Mesenchymal stem cell (in vitro differentiated cells and primary cell): ENCODE measurements around the gene SMIM20.
A peak's percentile ranks its signal among the peaks of the same experiment; 100 is the strongest.

Experiments used
- DNase-seq: peaks from one replicate; pipeline ENCODE4 v3.0.0-alpha.2; 2013
- H2AFZ ChIP-seq: one replicate; pipeline ENCODE4 v1.6.1; 2013; ENCODE audit warnings: low read depth, mild to moderate bottlenecking, control low read depth, inconsistent platforms, low read length, moderate library complexity
- H2AK5ac ChIP-seq: 2 replicates; pipeline ENCODE4 v1.6.1; 2013; ENCODE audit warnings: low read length, moderate library complexity, mild to moderate bottlenecking, inconsistent platforms; ENCODE audit not compliant: severe bottlenecking
- H2BK120ac ChIP-seq: one replicate; pipeline ENCODE4 v1.6.1; 2013; ENCODE audit warnings: low read depth, mild to moderate bottlenecking, inconsistent platforms, low read length, moderate library complexity
- H2BK12ac ChIP-seq, 2 experiments: one replicate each; pipeline ENCODE4 v1.6.1; 2013; ENCODE audit warnings: inconsistent platforms in 2 of 2, low read length in 2 of 2, mild to moderate bottlenecking in 2 of 2, moderate library complexity in 2 of 2, control low read depth in 1 of 2
- H2BK15ac ChIP-seq: one replicate; pipeline ENCODE4 v1.6.1; 2013; ENCODE audit warnings: mild to moderate bottlenecking, low read depth, inconsistent platforms; ENCODE audit not compliant: poor library complexity, severe bottlenecking
- H2BK5ac ChIP-seq: 2 replicates; pipeline ENCODE4 v1.6.1; 2013; ENCODE audit warnings: low read depth, mild to moderate bottlenecking, low read length, control low read depth, inconsistent platforms; ENCODE audit not compliant: poor library complexity, severe bottlenecking
- H3K14ac ChIP-seq, 2 experiments: one replicate each; pipeline ENCODE4 v1.6.1; 2013; ENCODE audit warnings: inconsistent platforms in 2 of 2, low read length in 2 of 2, control low read depth in 1 of 2, mild to moderate bottlenecking in 1 of 2, moderate library complexity in 1 of 2
- H3K18ac ChIP-seq, 2 experiments: one replicate each; pipeline ENCODE4 v1.6.1; 2013; ENCODE audit warnings: inconsistent platforms in 2 of 2, low read length in 2 of 2, control low read depth in 1 of 2, low read depth in 1 of 2, mild to moderate bottlenecking in 1 of 2
- H3K23ac ChIP-seq, 2 experiments: one replicate each; pipeline ENCODE4 v1.6.1; 2013; ENCODE audit warnings: inconsistent platforms in 2 of 2, low read length in 2 of 2, mild to moderate bottlenecking in 2 of 2, moderate library complexity in 2 of 2, control low read depth in 1 of 2
- H3K27ac ChIP-seq: 2 replicates; pipeline ENCODE4 v1.5.1; 2013; ENCODE audit warnings: mild to moderate bottlenecking, moderate library complexity, low read length, control low read depth, inconsistent platforms; ENCODE audit not compliant: poor library complexity, severe bottlenecking
- H3K27me3 ChIP-seq, 2 experiments: 2 replicates each; pipeline versions ENCODE4 v1.6.1 to v1.7.0; 2013; ENCODE audit warnings: low read length in 2 of 2, mild to moderate bottlenecking in 2 of 2, moderate library complexity in 2 of 2, control low read depth in 1 of 2, inconsistent platforms in 1 of 2; ENCODE audit not compliant: control insufficient read depth in 1 of 2, insufficient read depth in 1 of 2
- H3K36me3 ChIP-seq, 2 experiments: 2 replicates each; pipeline versions ENCODE4 v1.6.1 to v1.7.0; 2013; ENCODE audit warnings: low read length in 2 of 2, control low read depth in 1 of 2, inconsistent platforms in 1 of 2, low read depth in 1 of 2, mild to moderate bottlenecking in 1 of 2; ENCODE audit not compliant: insufficient read depth in 2 of 2, control insufficient read depth in 1 of 2
- H3K4ac ChIP-seq, 2 experiments: one replicate each; pipeline ENCODE4 v1.6.1; 2013; ENCODE audit warnings: inconsistent platforms in 2 of 2, low read length in 2 of 2, mild to moderate bottlenecking in 2 of 2, moderate library complexity in 2 of 2, control low read depth in 1 of 2, low read depth in 1 of 2
- H3K4me1 ChIP-seq: 2 replicates; pipeline ENCODE4 v1.6.1; 2013; ENCODE audit warnings: low read depth, low read length, control low read depth; ENCODE audit not compliant: control insufficient read depth, insufficient read depth
- H3K4me2 ChIP-seq: 2 replicates; pipeline ENCODE4 v1.6.1; 2013; ENCODE audit warnings: low read length, mild to moderate bottlenecking, inconsistent platforms; ENCODE audit not compliant: poor library complexity, severe bottlenecking
- H3K4me3 ChIP-seq, 2 experiments: 2 replicates each; pipeline versions ENCODE4 v1.5.1 to v1.7.0; 2013; ENCODE audit warnings: low read length in 2 of 2, mild to moderate bottlenecking in 2 of 2, control low read depth in 1 of 2, low read depth in 1 of 2; ENCODE audit not compliant: insufficient read depth in 1 of 2
- H3K79me1 ChIP-seq: replicated peaks from 2 replicates; pipeline ENCODE4 v1.6.1; 2013; ENCODE audit warnings: mild to moderate bottlenecking, control low read depth, low read length, inconsistent platforms; ENCODE audit not compliant: poor library complexity, severe bottlenecking
- H3K9ac ChIP-seq: 2 replicates; pipeline ENCODE4 v1.7.0; 2013; ENCODE audit warnings: mild to moderate bottlenecking, low read length, moderate library complexity
- H3K9me3 ChIP-seq: 2 replicates; pipeline ENCODE4 v1.7.0; 2013; ENCODE audit warnings: mild to moderate bottlenecking, low read length; ENCODE audit not compliant: control insufficient read depth
- H4K8ac ChIP-seq: one replicate; pipeline ENCODE4 v1.6.1; 2013; ENCODE audit warnings: inconsistent platforms, mild to moderate bottlenecking, low read length, moderate library complexity
- H4K91ac ChIP-seq: one replicate; pipeline ENCODE4 v1.6.1; 2013; ENCODE audit warnings: mild to moderate bottlenecking, low read length, inconsistent platforms
- WGBS: methylation state at CpG from one replicate; pipeline ENCODE4 v1.1.7; 2013; ENCODE audit warnings: mixed read lengths; 5-methylcytosine and 5-hydroxymethylcytosine counted together

The SMIM20 gene

GRCh38 chr4:25901030-25901430 is 13.0 kb upstream of the SMIM20 start:
- H3K27ac ChIP-seq = no peak overlapping the region
- WGBS = 95% methylated on average over 10 of the region's 10 CpGs
- no peak overlapping the region for H3K18ac ChIP-seq
- H3K4me2 ChIP-seq = no peak overlapping the region
- H3K79me1 ChIP-seq = no peaks in the 10 kb centered on the region
- H2BK120ac ChIP-seq = no peak overlapping the region
- H4K91ac ChIP-seq = no peak overlapping the region
- H2BK12ac ChIP-seq = no peak overlapping the region
- no peaks in the 10 kb centered on the region for H3K4me1 ChIP-seq
- no peak overlapping the region for H4K8ac ChIP-seq
- no peaks in the 10 kb centered on the region for H3K9me3 ChIP-seq
- H3K9ac ChIP-seq = no peak overlapping the region
- H2BK15ac ChIP-seq = no peak overlapping the region
- DNase-seq = no peak
- no peaks in the 10 kb centered on the region for H3K36me3 ChIP-seq
- H2AK5ac ChIP-seq = no peak overlapping the region
- H3K23ac ChIP-seq = no peak overlapping the region
- H3K4ac ChIP-seq = no peak overlapping the region
- no peak overlapping the region for H3K14ac ChIP-seq
- no peak overlapping the region for H2BK5ac ChIP-seq
- H3K27me3 ChIP-seq = no peaks in the 10 kb centered on the region
- no peak overlapping the region for H3K4me3 ChIP-seq
- no peak overlapping the region for H2AFZ ChIP-seq

GRCh38 chr4:25903900-25904747 is 9.9 kb upstream of the SMIM20 start:
- H2BK5ac ChIP-seq = no peak overlapping the region
- H3K23ac ChIP-seq = no peak overlapping the region
- no peaks in the 10 kb centered on the region for H3K36me3 ChIP-seq
- no peak overlapping the region for H3K4ac ChIP-seq
- no peaks in the 10 kb centered on the region for H3K9me3 ChIP-seq
- WGBS = 92% methylated on average over 8 of the region's 8 CpGs
- no peak overlapping the region for H2BK120ac ChIP-seq
- H3K14ac ChIP-seq = no peak overlapping the region
- no peak for DNase-seq
- H3K4me3 ChIP-seq = no peak overlapping the region
- H4K8ac ChIP-seq = no peak overlapping the region
- H3K18ac ChIP-seq = no peak overlapping the region
- no peaks in the 10 kb centered on the region for H3K79me1 ChIP-seq
- H4K91ac ChIP-seq = no peak overlapping the region
- no peak overlapping the region for H3K4me2 ChIP-seq
- no peak overlapping the region for H3K27ac ChIP-seq
- H3K4me1 ChIP-seq = peaks cover 4% of the 10 kb centered on the region
- no peaks in the 10 kb centered on the region for H3K27me3 ChIP-seq
- no peak overlapping the region for H2AK5ac ChIP-seq
- no peak overlapping the region for H2BK12ac ChIP-seq
- no peak overlapping the region for H3K9ac ChIP-seq
- H2AFZ ChIP-seq = no peak overlapping the region
- H2BK15ac ChIP-seq = no peak overlapping the region

GRCh38 chr4:25904748-25905082 is 9.3 kb upstream of the SMIM20 start:
- Histone ChIP-seq H2AFZ (no peak overlapping the region), H4K8ac (peak overlapping the region; percentile 36), H3K4me2 (no peak overlapping the region), H3K36me3 (no peaks in the 10 kb centered on the region), H3K79me1 (no peaks in the 10 kb centered on the region), H3K14ac (no peak overlapping the region), H2BK15ac (no peak overlapping the region), H3K27ac (no peak overlapping the region), H3K4ac (no peak overlapping the region), H3K4me1 (peaks cover 4% of the 10 kb centered on the region), H2BK120ac (no peak overlapping the region), H2BK12ac (no peak overlapping the region), H3K4me3 (no peak overlapping the region), H3K27me3 (no peaks in the 10 kb centered on the region), H2BK5ac (no peak overlapping the region), H3K18ac (no peak overlapping the region), H3K23ac (no peak overlapping the region), H2AK5ac (no peak overlapping the region), H4K91ac (no peak overlapping the region), H3K9me3 (no peaks in the 10 kb centered on the region), H3K9ac (no peak overlapping the region)
- 96% methylated on average over 2 of the region's 3 CpGs for WGBS
- DNase-seq = no peak

GRCh38 chr4:25905371-25905770 is 8.6 kb upstream of the SMIM20 start:
- Histone ChIP-seq H3K4me1 (peaks cover 4% of the 10 kb centered on the region), H2AFZ (no peak overlapping the region), H3K27me3 (peaks cover 0 to 2% of the 10 kb centered on the region in 2 experiments), H2AK5ac (no peak overlapping the region), H3K4me3 (no peak overlapping the region), H3K9ac (no peak overlapping the region), H2BK5ac (no peak overlapping the region), H3K23ac (no peak overlapping the region), H4K91ac (no peak overlapping the region), H4K8ac (no peak overlapping the region), H3K27ac (no peak overlapping the region), H2BK120ac (no peak overlapping the region), H3K36me3 (no peaks in the 10 kb centered on the region), H2BK12ac (no peak overlapping the region), H3K18ac (no peak overlapping the region), H3K79me1 (no peaks in the 10 kb centered on the region), H3K9me3 (no peaks in the 10 kb centered on the region), H2BK15ac (no peak overlapping the region), H3K14ac (no peak overlapping the region), H3K4ac (no peak overlapping the region), H3K4me2 (no peak overlapping the region)
- DNase-seq = no peak
- WGBS = 100% methylated on average over 3 of the region's 4 CpGs
